ENCODE measurements around the gene SLC6A1.

Gene SLC6A1

DNA sequence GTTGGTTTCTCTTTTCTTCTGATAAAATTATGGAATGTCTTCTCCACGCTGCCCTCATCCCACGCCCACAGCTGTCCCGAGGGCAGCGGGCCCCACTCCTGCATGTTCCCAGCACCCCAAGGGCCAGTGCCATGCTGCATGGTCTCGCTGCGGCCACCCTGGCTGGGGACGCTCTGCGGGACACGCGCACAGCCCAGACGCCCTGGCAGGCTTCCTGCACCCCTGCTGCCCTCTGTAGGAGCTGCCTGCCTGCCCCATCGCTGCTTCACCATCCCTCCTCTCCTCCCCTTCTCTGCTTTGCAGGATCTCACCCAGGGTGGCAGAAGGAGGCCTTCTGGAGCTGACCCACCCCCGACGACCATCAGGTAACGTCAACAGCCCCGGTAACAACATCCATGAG lies 22.8 kb downstream of the SLC6A1 start:
- DNase-seq (ENCODE audit: extremely low read depth in 1 of 2, low read depth in 1 of 2) = no peak

DNA sequence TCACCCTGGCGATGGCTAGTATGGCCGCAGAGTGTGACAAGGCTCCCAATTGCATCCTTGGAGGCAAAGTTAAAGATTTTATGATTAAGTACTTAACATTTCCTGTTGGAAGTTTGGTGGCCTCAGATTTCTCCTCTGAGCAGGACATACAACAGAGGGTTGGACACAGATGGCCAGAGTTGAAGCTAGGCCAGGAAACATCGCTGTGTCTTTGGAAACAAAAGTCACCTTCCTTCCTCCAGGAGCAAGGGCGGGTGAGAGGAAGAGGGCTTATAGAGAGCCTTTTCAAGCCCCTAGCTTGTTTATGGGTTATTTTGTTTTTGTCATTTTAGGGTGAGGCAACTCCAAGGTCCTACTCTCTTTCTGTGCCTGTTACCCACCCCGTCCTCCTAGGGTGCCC lies 24.2 kb downstream of the SLC6A1 start:
- no peak for DNase-seq (ENCODE audit: extremely low read depth in 1 of 2, low read depth in 1 of 2)

DNA sequence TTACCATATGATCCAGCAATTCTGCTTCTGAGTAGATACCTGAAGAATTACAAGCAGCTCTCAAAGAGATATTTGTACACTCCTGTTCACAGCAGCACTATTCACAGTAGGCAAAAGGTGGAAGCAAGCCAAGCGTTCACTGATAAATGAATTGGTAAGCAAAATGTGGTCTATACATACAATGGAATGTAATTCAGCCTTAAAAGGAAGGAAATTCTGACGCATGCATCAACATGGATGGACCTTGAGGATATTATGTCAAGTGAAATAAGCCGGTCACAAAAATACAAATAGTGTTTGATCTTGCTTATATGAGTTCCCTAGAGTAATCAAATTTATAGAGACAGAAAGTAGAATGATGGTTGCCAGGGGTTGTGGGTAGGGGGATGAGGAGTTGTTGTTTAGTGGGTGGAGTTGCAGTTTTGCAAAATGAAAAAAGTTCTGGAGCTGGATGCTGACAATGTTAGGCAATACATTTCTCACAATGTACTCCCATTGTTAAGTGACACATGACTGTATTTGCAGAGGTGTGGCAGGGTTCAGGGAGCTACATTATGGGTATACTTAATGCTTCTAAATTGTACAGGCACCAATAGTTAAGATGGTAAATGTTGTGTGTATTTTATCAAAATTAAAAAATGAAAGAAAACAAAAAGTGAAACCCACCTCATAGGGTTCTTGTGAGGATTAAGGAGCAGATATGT lies 26.7 kb downstream of the SLC6A1 start:
- no peak for DNase-seq (ENCODE audit: extremely low read depth in 1 of 2, low read depth in 1 of 2)

DNA sequence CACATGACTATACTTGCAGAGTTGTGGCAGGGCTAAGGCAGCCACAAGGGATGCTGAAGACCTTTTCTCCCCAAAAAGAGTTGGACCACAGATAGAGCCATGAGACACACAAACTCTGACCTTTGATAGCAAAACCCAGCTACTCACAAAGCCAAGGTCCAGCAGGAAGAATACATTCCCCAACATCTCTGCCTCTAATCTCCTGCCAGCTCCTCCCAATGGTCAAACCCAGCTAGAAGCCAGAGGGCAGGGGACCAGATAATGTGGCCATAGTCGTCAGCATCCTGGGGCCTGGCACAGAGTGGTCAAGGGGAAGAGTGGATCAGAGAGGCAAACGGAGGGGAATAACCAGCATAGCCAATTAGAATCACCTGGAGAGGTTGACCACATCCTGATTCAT lies 28.2 kb downstream of the SLC6A1 start:
- DNase-seq (ENCODE audit: extremely low read depth in 1 of 2, low read depth in 1 of 2) = no peak

DNA sequence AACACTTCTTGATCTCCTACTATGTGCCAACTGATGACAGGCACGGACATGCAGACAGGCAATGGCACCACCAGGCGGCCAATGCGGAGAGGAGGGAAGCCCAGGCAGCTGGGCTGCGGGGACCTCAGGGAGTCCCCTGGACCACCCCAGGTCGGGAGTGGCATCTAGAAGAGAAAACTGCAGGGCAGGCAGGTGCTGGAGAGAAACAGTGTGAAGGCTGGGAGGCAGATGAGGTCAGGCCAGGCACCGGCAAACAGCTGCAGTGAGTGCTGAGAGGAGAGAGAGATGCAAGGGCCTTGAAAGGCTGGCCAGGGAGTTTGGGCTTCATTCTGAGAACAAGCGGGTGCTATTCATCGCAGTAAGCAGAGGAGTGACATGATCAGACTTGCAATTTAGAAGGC lies 29.1 kb downstream of the SLC6A1 start:
- DNase-seq (ENCODE audit: extremely low read depth in 1 of 2, low read depth in 1 of 2) = no peak

DNA sequence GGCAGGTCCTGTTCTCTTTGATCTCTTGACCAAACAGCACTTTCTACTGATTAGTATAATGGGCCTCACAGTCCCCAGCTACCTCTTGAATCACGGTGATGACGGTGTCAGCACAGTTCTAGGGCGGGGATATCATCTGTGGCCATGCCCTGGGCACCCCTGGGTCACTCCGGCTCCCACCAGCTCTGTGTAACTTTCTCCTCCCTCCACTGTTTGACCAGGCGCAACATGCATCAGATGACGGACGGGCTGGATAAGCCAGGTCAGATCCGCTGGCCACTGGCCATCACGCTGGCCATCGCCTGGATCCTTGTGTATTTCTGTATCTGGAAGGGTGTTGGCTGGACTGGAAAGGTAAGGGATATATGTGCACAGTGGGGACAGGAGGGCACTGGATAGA lies 29.6 kb downstream of the SLC6A1 start:
- no peak for DNase-seq (ENCODE audit: extremely low read depth in 1 of 2, low read depth in 1 of 2)

DNA sequence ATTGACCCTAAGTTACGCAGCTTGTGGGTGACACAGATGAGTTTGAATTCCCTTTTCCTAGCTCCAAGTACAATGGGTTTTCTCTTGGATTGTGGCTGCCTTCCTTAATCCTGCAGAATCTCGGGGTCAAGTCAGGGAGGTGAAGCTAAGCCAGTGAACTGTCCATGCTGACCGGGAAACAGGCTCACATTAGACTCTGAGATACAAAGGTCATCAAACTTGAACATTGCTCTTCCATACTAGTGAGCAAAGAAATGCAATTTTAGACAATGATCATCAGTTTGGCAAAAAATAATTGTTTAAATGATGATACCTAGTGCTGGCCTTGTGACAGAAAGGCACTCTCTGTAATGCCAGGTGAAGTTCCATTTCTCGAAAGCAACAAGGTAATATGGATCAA lies 31.6 kb downstream of the SLC6A1 start:
- DNase-seq (ENCODE audit: extremely low read depth in 1 of 2, low read depth in 1 of 2) = no peak

DNA sequence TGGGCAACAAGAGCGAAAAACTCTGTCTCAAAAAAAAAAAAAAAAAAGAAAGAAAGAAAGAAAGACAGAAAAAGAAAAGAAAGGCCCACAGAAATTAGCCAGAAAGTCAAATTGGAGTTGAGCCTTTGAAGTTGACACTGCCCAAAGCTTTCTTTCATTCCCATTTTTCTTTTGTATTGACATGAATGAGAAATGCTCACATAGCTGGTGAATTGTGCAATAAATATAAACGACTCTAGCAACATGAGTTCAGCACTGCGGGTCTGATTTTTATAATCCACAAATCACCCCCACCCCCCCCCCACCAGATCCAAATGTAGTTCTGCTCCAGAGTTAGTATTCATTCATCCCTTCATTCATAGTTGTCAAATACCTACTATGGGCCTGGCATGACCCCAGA lies 37.4 kb downstream of the SLC6A1 start:
- no peak for DNase-seq (ENCODE audit: extremely low read depth in 1 of 2, low read depth in 1 of 2)

DNA sequence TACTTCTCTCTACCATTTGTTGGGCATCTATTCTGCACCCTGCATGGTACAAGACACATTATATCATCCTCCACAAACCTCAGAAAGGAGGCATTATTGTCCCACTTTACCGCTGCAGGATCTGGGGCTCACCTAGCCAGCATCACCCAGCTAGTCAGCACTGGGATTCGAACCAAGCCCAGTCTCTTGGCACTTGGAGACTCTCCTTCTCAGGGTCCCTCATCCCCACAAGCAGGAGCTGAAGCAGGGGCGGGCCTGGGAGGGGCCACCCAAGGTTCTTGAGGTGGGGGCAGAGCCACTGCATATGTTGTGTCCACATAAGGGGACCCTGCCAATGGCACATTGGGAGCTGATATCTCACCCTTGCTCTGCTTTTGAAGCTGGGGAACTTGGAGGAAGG lies 41.3 kb downstream of the SLC6A1 start:
- no peak for DNase-seq (ENCODE audit: extremely low read depth in 1 of 2, low read depth in 1 of 2)

DNA sequence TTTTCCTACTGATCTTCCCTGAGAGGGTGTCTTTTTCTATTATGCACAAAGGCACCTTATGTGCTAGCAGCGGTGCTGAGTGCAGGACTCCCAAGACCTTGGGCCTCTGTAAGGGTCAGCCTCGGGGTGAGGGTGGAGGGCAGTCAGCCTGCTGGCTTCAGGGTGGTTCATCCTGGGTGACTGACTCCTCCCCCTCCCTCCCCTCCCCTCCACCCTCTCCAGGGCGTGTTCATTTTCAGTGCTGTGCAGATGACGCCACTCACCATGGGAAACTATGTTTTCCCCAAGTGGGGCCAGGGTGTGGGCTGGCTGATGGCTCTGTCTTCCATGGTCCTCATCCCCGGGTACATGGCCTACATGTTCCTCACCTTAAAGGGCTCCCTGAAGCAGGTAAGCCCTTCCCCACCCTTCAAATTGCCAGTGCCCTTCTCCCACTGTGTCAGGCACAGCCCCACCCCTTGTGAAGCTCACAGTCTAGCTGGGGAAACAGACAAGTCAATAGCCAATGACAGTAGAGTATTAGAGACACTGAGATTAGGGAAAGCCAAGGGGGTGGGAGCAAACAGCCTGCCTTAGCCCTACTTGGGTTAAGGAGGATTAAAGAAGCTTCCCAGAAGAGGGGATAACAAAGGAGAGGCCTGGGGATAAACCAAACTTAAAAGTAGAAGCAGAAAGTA lies 41.9 kb downstream of the SLC6A1 start:
- DNase-seq (ENCODE audit: extremely low read depth in 1 of 2, low read depth in 1 of 2) = no peak

DNA sequence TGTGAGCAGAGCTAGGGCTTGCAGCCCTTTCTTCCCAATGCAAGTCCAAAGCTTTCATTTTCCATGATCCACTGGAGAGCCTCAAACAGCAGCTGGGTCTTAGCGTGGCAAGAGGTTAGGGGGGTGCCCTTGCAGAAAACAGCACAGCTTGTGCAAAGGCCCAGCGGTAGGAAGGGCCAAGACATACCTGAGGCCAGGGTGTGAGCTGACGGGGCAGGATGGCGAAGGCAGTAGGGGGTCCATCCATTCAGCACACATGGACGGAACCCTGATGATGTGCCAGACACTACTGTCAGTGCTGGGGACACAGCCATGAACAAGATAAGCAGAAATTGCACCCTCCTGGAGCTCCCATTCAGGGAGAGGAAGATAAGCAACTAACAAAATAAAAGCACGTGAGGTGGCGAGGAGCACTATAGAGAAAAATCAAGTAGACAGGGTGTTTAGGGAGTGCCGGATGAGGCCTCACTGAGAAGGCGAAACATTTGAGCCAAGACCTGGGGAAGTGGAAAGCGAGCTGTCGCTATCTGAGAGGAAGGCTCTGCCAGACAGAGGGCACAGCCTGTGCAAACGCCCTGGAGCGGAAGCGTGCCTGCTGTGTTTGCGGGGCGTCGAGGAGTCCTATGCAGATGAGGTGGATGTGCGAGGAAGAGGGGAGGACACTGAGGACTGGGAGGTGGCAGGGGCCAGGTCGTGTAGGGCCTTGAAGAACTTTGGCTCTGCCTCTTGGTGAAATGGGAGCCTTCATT lies 43.4 kb downstream of the SLC6A1 start:
- no peak for DNase-seq (ENCODE audit: extremely low read depth in 1 of 2, low read depth in 1 of 2)

DNA sequence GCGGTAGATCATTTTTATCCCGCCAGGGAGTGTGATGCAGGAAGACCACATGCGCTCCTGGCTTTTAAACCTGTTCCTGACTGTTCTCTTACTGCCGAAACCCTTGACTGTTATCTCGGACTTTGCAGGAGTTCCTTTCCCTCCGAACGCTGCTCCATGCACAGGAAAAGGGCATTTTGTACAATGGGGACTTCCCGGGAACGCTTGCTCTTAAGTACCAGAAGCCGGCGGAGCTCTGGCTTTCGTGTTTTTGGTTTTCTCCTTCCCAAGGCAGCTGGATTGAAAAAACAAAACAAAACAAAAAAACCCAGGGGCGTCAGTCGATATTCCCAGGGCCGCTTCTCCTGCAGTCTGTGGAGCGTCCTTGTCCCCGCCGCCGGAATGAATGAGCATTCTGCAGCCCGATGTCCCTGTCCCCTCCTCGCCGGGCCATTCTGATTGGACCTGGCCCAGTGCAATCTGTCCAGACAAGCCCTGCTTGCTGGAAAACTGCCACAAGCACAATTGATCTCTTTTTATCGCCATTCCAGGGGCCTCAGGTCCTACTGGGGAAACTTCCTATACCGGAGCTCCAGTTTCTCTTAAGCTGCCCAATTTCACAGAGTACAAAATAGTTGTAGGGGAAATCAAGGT lies 44.8 kb downstream of the SLC6A1 start:
- DNase-seq (ENCODE audit: extremely low read depth in 1 of 2, low read depth in 1 of 2) = no peak

DNA sequence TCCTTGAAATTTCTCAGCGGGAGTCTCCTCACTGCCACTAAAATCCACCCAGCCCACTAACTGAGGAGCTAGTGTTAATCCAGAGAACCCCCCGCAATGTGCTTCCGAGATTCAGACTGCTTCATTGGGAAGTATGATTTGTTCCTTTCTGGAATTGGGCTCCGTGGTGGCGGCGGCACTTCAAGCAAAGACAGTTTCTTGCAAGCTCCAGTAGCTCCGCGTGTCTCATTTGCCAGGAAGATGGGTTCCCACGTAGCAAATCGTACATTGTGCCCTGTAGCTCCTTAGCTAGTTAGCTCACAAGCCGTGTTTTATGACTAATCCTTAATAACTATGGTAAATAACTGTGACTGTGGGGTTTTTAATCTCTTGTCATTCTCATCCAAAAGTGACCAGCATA lies 45.4 kb downstream of the SLC6A1 start:
- DNase-seq (ENCODE audit: extremely low read depth in 1 of 2, low read depth in 1 of 2) = no peak

DNA sequence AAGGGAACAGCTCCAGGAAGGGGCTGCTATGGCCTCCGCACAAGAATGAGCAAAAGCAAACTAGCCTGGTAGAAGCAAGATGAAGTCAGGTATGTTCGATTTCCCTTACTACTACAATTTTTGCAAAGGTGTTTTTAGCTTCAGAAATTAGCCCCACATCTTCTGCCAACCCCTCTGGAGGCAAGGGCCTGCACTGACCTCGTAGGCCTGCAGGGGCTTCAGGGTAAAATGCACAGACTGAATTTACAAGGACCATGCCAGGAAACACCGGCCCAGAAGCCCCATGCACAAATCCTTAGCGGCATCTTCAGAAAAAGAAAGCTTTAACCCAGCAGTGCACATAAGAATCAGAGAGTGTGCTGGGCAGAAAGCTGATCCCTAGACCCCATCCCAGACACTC lies 53.0 kb downstream of the SLC6A1 start:
- no peak for DNase-seq (ENCODE audit: extremely low read depth in 1 of 2, low read depth in 1 of 2)

DNA sequence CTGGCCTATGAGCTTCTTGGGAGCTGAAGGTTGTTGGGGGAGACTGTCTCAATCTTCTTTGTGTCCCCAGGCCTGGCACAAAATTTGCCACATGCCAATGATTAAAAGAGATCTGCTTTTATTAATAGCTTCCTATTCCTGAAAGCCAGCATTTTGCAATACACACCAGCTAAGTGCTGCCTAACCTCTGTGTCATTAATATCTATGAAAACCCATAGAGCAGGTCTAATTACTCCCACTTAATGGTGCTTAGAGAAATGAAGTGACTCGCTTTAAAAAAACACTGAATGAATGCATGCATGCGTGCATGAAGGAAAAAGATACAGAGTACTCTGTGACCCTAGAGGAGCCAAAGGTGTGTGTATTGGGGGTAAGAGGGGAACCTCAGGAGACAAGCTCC lies 55.0 kb downstream of the SLC6A1 start:
- DNase-seq (ENCODE audit: extremely low read depth in 1 of 2, low read depth in 1 of 2) = no peak

DNA sequence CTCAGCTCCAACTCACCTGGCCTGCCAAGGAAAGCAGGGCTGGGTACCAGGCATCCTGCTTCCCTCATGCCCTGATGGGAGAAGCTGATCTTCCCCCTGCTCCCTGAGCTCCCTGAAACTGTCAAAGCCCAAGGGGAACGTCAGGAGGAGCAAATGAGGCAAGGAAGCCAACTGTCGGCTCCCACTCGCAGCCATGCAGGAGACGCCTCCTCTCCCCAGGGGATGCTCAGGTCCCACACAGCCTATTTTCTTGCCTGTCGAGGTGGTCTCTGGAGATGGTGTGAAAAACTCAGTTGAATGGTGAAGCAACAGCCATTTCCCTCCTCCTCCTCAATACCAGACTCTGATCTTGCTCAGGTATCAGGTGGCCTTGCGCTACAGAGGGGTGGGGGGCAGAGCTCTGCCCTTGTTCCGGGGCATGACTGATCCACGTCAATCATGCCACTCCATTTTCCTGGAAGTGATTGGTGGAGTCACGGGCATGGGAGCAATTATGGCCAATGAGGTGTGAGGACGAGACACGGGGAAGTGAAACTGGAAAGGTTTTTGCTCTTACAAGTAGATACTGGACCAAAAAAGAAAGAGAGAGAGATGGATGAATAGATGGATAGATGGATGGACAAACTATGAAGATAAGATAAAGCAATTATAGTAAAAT lies 58.2 kb downstream of the SLC6A1 start:
- DNase-seq (ENCODE audit: extremely low read depth in 1 of 2, low read depth in 1 of 2) = no peak

DNA sequence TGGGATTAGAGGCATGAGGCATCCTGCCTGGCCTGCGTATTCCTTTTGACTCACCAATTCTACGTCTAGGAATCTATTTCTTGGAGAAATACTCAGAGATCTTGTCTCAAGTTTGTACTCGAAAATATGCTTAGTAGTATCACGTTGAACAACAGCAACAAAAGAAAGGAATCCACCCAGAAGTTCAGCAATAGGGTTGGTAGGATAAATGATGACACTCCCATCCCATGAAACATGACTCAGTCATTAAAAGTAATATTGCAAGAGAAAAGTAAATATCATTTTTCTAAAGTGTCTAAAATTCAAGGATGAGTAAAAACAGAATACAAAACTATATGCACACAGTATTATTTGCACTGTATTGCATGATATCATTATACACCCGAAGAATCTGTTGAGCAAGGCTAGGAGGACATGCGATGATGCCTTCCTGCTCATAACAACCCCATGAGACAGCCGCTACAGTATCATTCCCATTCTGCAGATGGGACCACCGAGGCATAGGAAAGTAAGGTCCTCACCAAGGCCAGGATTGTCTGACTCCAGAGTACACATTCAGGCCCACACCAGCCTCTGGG lies 61.5 kb downstream of the SLC6A1 start:
- DNase-seq (ENCODE audit: extremely low read depth in 1 of 2, low read depth in 1 of 2) = no peak

DNA sequence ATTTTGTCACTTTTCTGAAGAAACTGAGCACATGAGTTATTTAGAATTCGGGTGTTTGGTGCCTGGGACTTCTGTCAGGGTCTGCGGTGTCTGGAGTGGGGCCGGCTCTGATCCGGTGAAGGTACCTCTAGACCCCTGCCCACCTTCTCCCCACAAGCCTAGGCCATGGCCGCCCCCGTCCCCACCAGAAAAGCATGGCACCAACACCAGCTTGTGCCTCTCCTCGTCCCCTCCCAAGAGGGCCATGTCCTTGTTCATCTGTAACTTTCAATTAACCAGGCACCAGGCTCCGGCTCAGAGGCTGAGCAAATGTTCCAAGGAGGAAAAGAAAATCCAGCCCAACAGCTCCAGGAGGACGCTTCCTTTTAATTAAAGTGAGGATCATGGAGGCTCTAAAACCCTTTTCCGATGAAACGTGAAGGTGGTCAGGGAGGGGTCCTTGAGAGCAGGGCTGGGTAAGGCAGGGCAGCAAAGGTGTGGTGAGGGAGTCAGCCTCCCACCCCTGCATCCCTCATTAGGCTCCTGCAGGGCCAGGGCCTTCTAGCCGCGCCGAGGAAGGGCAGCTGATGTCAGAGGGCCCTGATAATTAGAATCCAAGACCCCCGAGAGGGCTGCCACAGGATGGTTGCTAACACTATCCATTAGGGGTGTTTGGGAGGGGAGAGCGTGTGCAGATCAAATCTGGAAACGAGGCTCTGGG lies 62.3 kb downstream of the SLC6A1 start:
- no peak for DNase-seq (ENCODE audit: extremely low read depth in 1 of 2, low read depth in 1 of 2)

DNA sequence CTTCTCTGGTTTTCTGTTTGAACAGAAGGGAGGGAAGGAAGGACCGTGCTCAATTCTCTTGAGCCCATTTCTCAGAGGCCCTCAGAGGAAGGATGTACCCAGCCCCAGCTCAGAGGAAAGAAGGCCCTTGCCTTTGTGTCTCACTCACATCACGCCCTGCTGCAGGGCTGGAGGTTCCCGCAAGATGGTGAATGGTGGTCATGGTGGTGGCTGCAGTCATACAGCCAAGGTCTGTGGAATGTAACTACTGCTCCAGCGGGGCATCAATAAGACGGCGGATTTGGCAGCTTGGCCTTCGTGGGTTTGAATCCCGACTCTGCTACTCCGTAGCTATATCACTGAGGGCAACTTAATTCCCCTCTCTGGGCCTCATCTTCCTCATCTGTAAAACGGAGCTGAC lies 62.9 kb downstream of the SLC6A1 start:
- DNase-seq (ENCODE audit: extremely low read depth in 1 of 2, low read depth in 1 of 2) = no peak

DNA sequence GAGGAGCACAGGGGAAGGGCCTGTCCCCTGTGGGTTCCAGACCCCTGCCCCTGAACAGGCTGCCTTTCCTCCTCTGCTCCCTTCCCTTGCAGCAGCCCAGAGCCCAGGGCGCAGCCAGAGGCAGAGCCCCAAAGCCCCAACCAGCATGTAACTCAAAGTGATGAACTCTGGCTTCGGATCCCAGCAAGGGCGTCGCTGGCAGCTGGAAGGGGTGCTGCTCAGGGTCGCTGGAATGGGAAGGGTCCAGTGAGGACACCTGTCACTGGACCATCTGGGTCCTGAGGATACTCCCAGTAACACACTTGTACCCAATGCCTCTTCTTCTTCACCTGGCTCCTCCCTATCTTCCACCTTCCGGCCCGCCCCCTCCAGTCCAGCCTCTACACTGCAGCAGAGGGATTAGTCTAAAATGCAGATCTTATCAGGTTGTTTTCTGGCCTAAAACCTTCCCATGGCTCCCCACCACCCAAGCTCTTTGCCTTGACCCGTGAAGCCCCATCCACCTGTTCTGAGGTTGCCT lies 64.0 kb downstream of the SLC6A1 start:
- DNase-seq (ENCODE audit: extremely low read depth in 1 of 2, low read depth in 1 of 2) = no peak
